ENCODE data around the gene STK32B. TPM values are rescaled to one million over a fixed set of nuclear protein-coding genes. Genes with fewer than 3 reads are reported as not detected.

The STK32B gene
- total and polyA plus RNA-seq, 8 donors, result 0.61 to 5.5 (median 3.1) TPM

GRCh38 chr4:5409237-5409636 lies 358.0 kb downstream of the STK32B start:
- 45 to 92% (median 79%) methylated on average over 2 of the region's 2 CpGs for WGBS, 5 donors
- no peak overlapping the region for H3K27ac ChIP-seq
- peaks cover 0 to 25% (median 15%) of the 10 kb centered on the region in 4 donors for H3K9me3 ChIP-seq
- H3K36me3 ChIP-seq, result peaks cover 0 to 3% (median 0%) of the 10 kb centered on the region in 4 donors
- H3K4me3 ChIP-seq, result no peak overlapping the region
- intact Hi-C loops (cut with DNase I; ENCODE audit: low total_unique reads), result no loop called here
- no peak for DNase-seq
- H3K4me1 ChIP-seq, result no peaks in the 10 kb centered on the region
- TF ChIP-seq EP300 (IDR thresholded peaks at IDR 0.05) (no peak), POLR2AphosphoS5 (IDR thresholded peaks at IDR 0.05) (no peak), POLR2A (IDR thresholded peaks at IDR 0.05) (no peak)
- TF ChIP-seq, protein P1, sequence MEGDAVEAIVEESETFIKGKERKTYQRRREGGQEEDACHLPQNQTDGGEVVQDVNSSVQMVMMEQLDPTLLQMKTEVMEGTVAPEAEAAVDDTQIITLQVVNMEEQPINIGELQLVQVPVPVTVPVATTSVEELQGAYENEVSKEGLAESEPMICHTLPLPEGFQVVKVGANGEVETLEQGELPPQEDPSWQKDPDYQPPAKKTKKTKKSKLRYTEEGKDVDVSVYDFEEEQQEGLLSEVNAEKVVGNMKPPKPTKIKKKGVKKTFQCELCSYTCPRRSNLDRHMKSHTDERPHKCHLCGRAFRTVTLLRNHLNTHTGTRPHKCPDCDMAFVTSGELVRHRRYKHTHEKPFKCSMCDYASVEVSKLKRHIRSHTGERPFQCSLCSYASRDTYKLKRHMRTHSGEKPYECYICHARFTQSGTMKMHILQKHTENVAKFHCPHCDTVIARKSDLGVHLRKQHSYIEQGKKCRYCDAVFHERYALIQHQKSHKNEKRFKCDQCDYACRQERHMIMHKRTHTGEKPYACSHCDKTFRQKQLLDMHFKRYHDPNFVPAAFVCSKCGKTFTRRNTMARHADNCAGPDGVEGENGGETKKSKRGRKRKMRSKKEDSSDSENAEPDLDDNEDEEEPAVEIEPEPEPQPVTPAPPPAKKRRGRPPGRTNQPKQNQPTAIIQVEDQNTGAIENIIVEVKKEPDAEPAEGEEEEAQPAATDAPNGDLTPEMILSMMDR (IDR thresholded peaks at IDR 0.05), result no peak
- no peaks in the 10 kb centered on the region for H3K27me3 ChIP-seq

DNA sequence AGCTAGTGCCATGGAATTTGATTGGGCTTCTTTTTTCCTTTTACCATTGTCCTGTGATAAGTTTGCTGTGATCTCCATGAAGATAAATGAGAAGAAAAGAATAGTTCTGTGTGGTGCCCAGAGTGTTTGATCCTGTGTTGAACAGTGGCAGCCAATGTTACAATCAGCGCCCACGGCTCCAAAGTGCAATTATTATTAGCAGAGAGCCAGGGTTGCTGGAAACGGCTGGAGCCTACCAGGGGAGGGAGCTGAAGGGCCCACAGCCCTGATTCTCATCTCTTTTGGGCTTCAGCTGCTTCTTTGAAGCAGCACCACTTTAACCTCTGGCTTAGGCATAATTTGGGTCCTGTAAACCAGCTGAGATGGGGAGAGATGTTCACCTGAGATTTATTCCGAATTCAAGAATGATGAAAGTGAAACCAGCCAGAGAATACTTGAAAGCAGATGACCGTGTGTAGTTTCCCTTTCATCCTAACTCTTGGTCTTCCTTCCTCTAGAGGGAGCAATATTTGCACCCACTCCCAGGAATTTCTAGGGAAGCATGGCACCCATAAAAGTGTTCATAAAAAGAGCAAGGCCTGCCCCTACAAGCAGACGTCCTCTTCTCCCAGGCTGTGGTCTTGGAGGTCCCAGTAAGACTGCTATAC lies 358.8 kb downstream of the STK32B start:
- Histone ChIP-seq H3K4me3 (no peak overlapping the region), H3K27me3 (no peaks in the 10 kb centered on the region), H3K27ac (no peak overlapping the region), H3K36me3 (peaks cover 0 to 3% (median 0%) of the 10 kb centered on the region in 4 donors), H3K9me3 (peaks cover 0 to 24% (median 13%) of the 10 kb centered on the region in 4 donors), H3K4me1 (no peaks in the 10 kb centered on the region)
- intact Hi-C loops (cut with DNase I; ENCODE audit: low total_unique reads), result no loop called here
- WGBS, 5 donors, result 65 to 78% (median 71%) methylated on average over 6 of the region's 6 CpGs
- TF ChIP-seq EP300 (IDR thresholded peaks at IDR 0.05) (no peak), POLR2AphosphoS5 (IDR thresholded peaks at IDR 0.05) (no peak), POLR2A (IDR thresholded peaks at IDR 0.05) (no peak)
- TF ChIP-seq, protein P1 (IDR thresholded peaks at IDR 0.05), result no peak
- DNase-seq, result peak in 1 of 2 donors; percentile 5

GRCh38 chr4:5412296-5412695 lies 361.0 kb downstream of the STK32B start:
- intact Hi-C loops (cut with DNase I; ENCODE audit: low total_unique reads), result no loop called here
- H3K4me3 ChIP-seq, result no peak overlapping the region
- peaks cover 3 to 17% (median 9%) of the 10 kb centered on the region in 4 donors for H3K9me3 ChIP-seq
- no peak for DNase-seq
- no peak for TF ChIP-seq POLR2A (IDR thresholded peaks at IDR 0.05)
- TF ChIP-seq, protein P1 (IDR thresholded peaks at IDR 0.05), result no peak
- TF ChIP-seq POLR2AphosphoS5 (IDR thresholded peaks at IDR 0.05), result no peak
- no peak for TF ChIP-seq EP300 (IDR thresholded peaks at IDR 0.05)
- H3K27ac ChIP-seq, result no peak overlapping the region
- H3K36me3 ChIP-seq, result peaks cover 0 to 11% (median 0%) of the 10 kb centered on the region in 4 donors
- no peaks in the 10 kb centered on the region for H3K4me1 ChIP-seq
- no peaks in the 10 kb centered on the region for H3K27me3 ChIP-seq
- 78 to 86% (median 85%) methylated on average over 4 of the region's 4 CpGs for WGBS, 5 donors

DNA sequence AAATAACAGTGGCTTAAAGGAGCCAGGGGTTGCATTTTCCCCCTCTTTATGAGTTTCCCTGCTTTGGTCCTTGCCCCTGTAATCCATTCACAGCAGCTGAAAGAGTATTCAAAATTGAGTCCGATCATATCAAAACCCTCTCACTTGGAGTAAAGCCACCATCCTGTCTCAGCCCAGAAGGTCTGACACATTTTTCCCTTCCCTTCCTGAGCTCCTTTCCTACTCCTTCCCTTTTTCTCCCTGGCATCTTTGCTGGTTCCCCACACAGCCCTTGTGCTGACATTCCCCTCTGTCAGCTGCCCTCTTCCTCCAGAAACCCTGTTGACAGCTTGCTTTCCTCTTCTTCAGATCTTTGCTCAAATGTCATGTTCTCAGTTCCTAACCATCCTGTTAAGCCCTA lies 361.5 kb downstream of the STK32B start:
- H3K4me1 ChIP-seq, result no peaks in the 10 kb centered on the region
- intact Hi-C loops (cut with DNase I; ENCODE audit: low total_unique reads), result no loop called here
- H3K9me3 ChIP-seq, result peaks cover 3 to 18% (median 11%) of the 10 kb centered on the region in 4 donors
- 92 to 98% (median 95%) methylated on average over 1 of the region's 1 CpG for WGBS, 5 donors
- no peaks in the 10 kb centered on the region for H3K27me3 ChIP-seq
- TF ChIP-seq POLR2A (IDR thresholded peaks at IDR 0.05) (no peak), POLR2AphosphoS5 (IDR thresholded peaks at IDR 0.05) (no peak), EP300 (IDR thresholded peaks at IDR 0.05) (no peak)
- TF ChIP-seq, protein P1 (IDR thresholded peaks at IDR 0.05), result no peak
- DNase-seq, result no peak
- H3K27ac ChIP-seq, result no peak overlapping the region
- H3K36me3 ChIP-seq, result peaks cover 0 to 13% (median 0%) of the 10 kb centered on the region in 4 donors
- H3K4me3 ChIP-seq, result no peak overlapping the region

Measured in stomach (tissue), 9 donors.